Thoracic aorta (tissue), 2 donors: ENCODE measurements around the gene UNC13A. TPM values are rescaled to one million over a fixed set of nuclear protein-coding genes. Genes with fewer than 3 reads are reported as not detected.
A peak's percentile ranks its signal among the peaks of the same experiment; 100 is the strongest.

Experiments used
- ATAC-seq: fragments of 150-250 bp; one replicate; pipeline ENCODE4 v1.8.0; 2017; ENCODE audit warnings: low read depth; ENCODE audit not compliant: insufficient number of reproducible peaks, low FRiP score
- DNase-seq: peaks from one replicate; pipeline ENCODE4 v3.0.0-alpha.2; 2020; ENCODE audit warnings: low spot score
- H3K27ac ChIP-seq, 2 donors: fragments of 200-600 bp; sonication (generic); 1 replicate in 1 of 2; 2 replicates in 1 of 2; pipeline ENCODE4 v1.5.1; 2016; ENCODE audit warnings: mild to moderate bottlenecking in 2 of 2, moderate library complexity in 2 of 2
- H3K27me3 ChIP-seq: fragments of 200-600 bp; sonication (generic); replicated peaks from 2 replicates; pipeline ENCODE4 v1.6.0; 2016; ENCODE audit warnings: mild to moderate bottlenecking; ENCODE audit not compliant: insufficient read depth
- H3K36me3 ChIP-seq: fragments of 200-600 bp; sonication (generic); one replicate; pipeline ENCODE4 v1.5.1; 2016
- H3K4me1 ChIP-seq, 2 donors: fragments of 200-600 bp; sonication (generic); 1 replicate in 1 of 2; 2 replicates in 1 of 2; pipeline versions ENCODE4 v1.5.1 to v1.6.0; 2016; ENCODE audit warnings: low read depth in 2 of 2, mild to moderate bottlenecking in 1 of 2; ENCODE audit not compliant: control insufficient read depth in 1 of 2
- H3K4me3 ChIP-seq: fragments of 200-600 bp; sonication (generic); 2 replicates; pipeline ENCODE4 v1.5.1; 2016; ENCODE audit warnings: mild to moderate bottlenecking
- H3K9me3 ChIP-seq: fragments of 200-600 bp; sonication (generic); 2 replicates; pipeline ENCODE4 v1.5.1; 2016
- total RNA-seq, 2 donors: library from RNA; depleted of rRNA; stranded (reverse); fragments of >200 nt; gene quantifications; one replicate each; pipeline versions ENCODE4 v1.1.0 to v1.2.3, GENCODE V29; 2016
- TF ChIP-seq, protein P1 (sequence below): fragments of 200-600 bp; sonication (generic); IDR thresholded peaks from one replicate; pipeline ENCODE4 v1.5.1; 2019; ENCODE audit warnings: antibody characterized with exemption

UNC13A gene
- total RNA-seq, 2 donors from 2014 or later, result 2.1 to 7.7 TPM

DNA sequence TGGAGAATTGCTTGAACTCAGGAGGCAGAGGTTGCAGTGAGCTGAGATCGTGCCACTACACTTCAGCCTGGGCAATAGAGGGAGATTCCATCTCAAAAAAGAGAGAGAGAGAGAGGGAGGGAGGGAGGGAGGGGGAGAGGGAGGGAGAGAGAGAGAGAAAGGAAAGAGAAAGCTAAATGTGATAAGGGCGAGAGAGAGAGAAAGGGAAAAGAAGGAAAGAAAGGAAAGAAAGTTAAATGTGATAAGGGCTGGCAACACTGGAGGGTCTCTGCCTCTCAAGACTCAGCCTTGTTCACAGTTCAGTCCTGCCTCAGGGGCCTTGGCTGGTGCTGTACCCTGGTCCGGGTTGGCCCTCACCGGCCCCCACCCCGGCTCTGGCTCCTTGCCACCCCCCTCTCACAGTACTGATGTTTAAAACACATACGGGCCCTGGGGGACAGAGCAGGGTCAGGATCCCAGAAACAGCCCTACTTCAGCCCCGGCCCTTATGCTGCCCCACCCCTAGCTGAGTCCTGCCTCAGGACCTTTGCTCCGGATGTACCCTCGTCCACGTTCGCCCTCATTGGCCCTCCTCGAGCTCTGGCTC is 34.6 kb upstream of the UNC13A start:
- Histone ChIP-seq H3K27me3 (no peaks in the 10 kb centered on the region), H3K27ac (no peak overlapping the region), H3K36me3 (peaks cover 43% of the 10 kb centered on the region), H3K4me1 (peaks cover 33 to 39% of the 10 kb centered on the region in 2 donors), H3K9me3 (no peaks in the 10 kb centered on the region), H3K4me3 (no peak overlapping the region)
- TF ChIP-seq, protein P1, sequence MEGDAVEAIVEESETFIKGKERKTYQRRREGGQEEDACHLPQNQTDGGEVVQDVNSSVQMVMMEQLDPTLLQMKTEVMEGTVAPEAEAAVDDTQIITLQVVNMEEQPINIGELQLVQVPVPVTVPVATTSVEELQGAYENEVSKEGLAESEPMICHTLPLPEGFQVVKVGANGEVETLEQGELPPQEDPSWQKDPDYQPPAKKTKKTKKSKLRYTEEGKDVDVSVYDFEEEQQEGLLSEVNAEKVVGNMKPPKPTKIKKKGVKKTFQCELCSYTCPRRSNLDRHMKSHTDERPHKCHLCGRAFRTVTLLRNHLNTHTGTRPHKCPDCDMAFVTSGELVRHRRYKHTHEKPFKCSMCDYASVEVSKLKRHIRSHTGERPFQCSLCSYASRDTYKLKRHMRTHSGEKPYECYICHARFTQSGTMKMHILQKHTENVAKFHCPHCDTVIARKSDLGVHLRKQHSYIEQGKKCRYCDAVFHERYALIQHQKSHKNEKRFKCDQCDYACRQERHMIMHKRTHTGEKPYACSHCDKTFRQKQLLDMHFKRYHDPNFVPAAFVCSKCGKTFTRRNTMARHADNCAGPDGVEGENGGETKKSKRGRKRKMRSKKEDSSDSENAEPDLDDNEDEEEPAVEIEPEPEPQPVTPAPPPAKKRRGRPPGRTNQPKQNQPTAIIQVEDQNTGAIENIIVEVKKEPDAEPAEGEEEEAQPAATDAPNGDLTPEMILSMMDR, result no peak
- no peak for DNase-seq
- ATAC-seq, result no peak

DNA sequence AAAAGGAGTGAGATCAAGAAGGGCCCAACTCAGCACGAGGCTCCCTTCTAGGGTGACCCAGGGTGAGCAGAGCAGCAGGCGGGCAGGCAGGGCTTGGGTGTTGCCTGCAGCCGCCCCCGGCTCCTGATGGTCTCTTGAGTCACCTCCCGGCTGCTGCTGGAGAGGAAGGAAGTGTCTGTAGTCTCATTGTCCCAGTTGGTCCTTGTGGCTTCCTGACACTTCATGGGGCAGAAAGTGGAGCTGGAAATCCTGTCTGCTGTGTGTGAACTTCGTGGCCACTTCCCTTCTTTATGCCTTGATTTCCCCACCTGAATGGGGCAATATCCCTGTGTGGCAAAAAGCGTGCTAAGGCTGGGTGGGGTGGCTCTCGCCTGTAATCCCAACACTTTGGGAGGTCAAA is 33.7 kb upstream of the UNC13A start:
- ATAC-seq (no peak), DNase-seq (no peak)
- H3K9me3 ChIP-seq, result no peaks in the 10 kb centered on the region
- peak overlapping the region; percentile 94 for H3K4me3 ChIP-seq
- TF ChIP-seq, protein P1, result no peak
- no peak overlapping the region for H3K27ac ChIP-seq
- H3K27me3 ChIP-seq, result no peaks in the 10 kb centered on the region
- H3K36me3 ChIP-seq, result peaks cover 34% of the 10 kb centered on the region
- H3K4me1 ChIP-seq, result peaks cover 40 to 49% of the 10 kb centered on the region in 2 donors

- H3K36me3 ChIP-seq, result peaks cover 28% of the 10 kb centered on the region
- H3K27me3 ChIP-seq, result no peaks in the 10 kb centered on the region
- no peaks in the 10 kb centered on the region for H3K9me3 ChIP-seq
- DNase-seq, result no peak
- TF ChIP-seq, protein P1, result no peak
- no peak overlapping the region for H3K27ac ChIP-seq
- no peak for ATAC-seq
- peaks cover 43 to 52% of the 10 kb centered on the region in 2 donors for H3K4me1 ChIP-seq
- H3K4me3 ChIP-seq, result peak overlapping the region; percentile 94
These were observed 33.0 kb upstream of the UNC13A start for GRCh38 chr19:17721111-17721628.

DNA sequence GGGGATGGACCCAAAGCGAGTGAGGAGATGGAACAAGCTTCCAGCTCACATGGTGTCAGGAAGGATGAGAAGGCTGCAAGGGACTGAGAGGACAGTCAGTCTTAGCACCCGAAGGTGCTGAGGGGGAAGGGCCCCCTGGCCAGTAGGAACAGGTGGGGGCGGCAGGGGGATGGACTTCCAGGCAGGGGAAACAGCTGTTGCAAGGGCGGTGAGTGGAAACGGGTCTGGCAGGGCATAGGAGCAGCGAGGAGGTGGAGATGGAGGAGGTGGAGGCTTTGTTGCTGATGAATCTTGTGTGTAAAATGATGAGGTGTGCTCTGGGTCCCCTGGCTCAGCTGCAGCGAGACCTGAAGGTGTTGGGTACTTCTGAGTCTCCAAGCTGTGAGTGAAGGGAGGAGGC is 32.3 kb upstream of the UNC13A start:
- TF ChIP-seq, protein P1, result no peak
- ATAC-seq, result no peak
- Histone ChIP-seq H3K4me3 (peak overlapping the region; percentile 94), H3K9me3 (no peaks in the 10 kb centered on the region), H3K36me3 (peaks cover 20% of the 10 kb centered on the region), H3K4me1 (peaks cover 43 to 52% of the 10 kb centered on the region in 2 donors), H3K27ac (no peak overlapping the region), H3K27me3 (no peaks in the 10 kb centered on the region)
- DNase-seq, result no peak

DNA sequence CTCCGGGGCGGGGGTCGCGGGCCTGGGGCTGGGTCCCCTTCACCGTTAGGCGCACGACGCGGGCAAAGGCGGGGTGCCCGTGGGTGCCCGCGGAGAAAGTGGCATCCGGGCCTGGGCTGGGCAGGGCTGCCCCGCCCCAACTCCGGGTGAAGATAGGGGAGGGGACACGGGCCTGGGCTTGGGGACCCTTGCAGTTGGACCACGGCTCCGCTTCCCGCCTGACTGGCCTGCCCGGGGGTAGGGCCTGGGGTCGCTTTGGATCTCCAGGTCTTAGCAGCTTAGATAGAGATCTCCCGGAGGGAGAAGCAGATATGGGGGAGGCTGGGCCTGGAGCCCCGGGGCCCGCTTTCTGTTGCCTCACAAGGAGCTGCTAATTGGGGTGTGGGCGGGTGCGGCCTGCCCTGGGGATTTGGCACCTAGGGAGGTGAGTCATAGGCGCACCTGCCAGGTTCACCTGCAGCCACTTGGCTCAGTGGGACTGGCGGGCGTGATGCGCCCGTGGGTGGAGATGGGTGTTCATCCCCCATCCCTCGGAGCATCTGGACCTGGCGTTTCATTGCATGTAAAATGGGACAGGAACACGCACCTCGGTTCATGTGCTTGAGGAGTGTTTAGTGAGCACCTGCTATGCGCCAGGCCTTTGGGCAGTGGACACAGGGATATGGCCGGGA is 31.7 kb upstream of the UNC13A start:
- DNase-seq (no peak), ATAC-seq (no peak)
- Histone ChIP-seq H3K27ac (no peak overlapping the region), H3K4me3 (peak overlapping the region; percentile 94), H3K9me3 (no peaks in the 10 kb centered on the region), H3K4me1 (peaks cover 43 to 52% of the 10 kb centered on the region in 2 donors), H3K27me3 (no peaks in the 10 kb centered on the region), H3K36me3 (peaks cover 14% of the 10 kb centered on the region)
- TF ChIP-seq, protein P1, result no peak
